PC-3 (cell line): ENCODE measurements around the gene SELENOM. TPM values are rescaled to one million over a fixed set of nuclear protein-coding genes. Genes with fewer than 3 reads are reported as not detected.

Experiments
- ATAC-seq: fragments of 200-7000 bp; cut with Tn5 transposase; 2 replicates; pipeline ENCODE4 v1.9.1; 2020; ENCODE audit warnings: mild to moderate bottlenecking, moderate library complexity
- BruUV-seq: library from RNA; stranded (reverse); fragments of 400-500 nt; replicated peaks from 2 replicates; lab custom pipeline; 2021; lab: Mats Ljungman, UMichigan
- CTCF ChIA-PET: fragments of 300-600 bp; sonication (Branson Sonifier 250); formaldehyde crosslinking; loops from one replicate; lab custom pipeline; 2022; ENCODE audit warnings: antibody characterized with exemption; lab: Charles Lee
- POLR2A ChIA-PET: fragments of 300-600 bp; sonication (Branson Sonifier 250); formaldehyde crosslinking; loops from one replicate; lab custom pipeline; 2022; ENCODE audit warnings: antibody characterized with exemption; ENCODE audit not compliant: unreplicated experiment; lab: Charles Lee
- DNase-seq: peaks from one replicate; pipeline ENCODE4 v3.0.0-alpha.2; 2015
- H2AFZ ChIP-seq: fragments of 300-600 bp; sonication (generic); 2 replicates; pipeline ENCODE4 v1.6.0; 2016; ENCODE audit warnings: antibody characterized with exemption, low read length
- H3F3A ChIP-seq: fragments of 300-600 bp; sonication (generic); one replicate; pipeline ENCODE4 v1.6.0; 2017; ENCODE audit warnings: antibody characterized with exemption, low read length, control low read depth, mild to moderate bottlenecking; ENCODE audit not compliant: unreplicated experiment
- H3K27ac ChIP-seq: fragments of 300-600 bp; sonication (generic); 2 replicates; pipeline ENCODE4 v1.5.1; 2016; ENCODE audit warnings: mild to moderate bottlenecking, low read length
- H3K27me3 ChIP-seq: fragments of 300-600 bp; sonication (generic); 2 replicates; pipeline ENCODE4 v1.6.1; 2016; ENCODE audit warnings: low read length, mixed read lengths
- H3K36me3 ChIP-seq: fragments of 300-600 bp; sonication (generic); 2 replicates; pipeline ENCODE4 v1.6.1; 2016; ENCODE audit warnings: low read depth, mixed run types, low read length, mixed read lengths
- H3K4me1 ChIP-seq: fragments of 300-600 bp; sonication (generic); 2 replicates; pipeline ENCODE4 v1.5.1; 2016; ENCODE audit warnings: low read length; ENCODE audit not compliant: insufficient read depth
- H3K4me2 ChIP-seq: fragments of 300-600 bp; sonication (generic); 2 replicates; pipeline ENCODE4 v1.6.0; 2016; ENCODE audit warnings: low read length
- H3K4me3 ChIP-seq: fragments of 300-600 bp; sonication (generic); 2 replicates; pipeline ENCODE4 v1.5.1; 2016; ENCODE audit warnings: mild to moderate bottlenecking, low read length, mixed read lengths
- H3K79me2 ChIP-seq: fragments of 300-600 bp; sonication (generic); 2 replicates; pipeline ENCODE4 v1.6.1; 2017; ENCODE audit warnings: low read length, mixed read lengths
- H3K9ac ChIP-seq: fragments of 300-600 bp; sonication (generic); 2 replicates; pipeline ENCODE4 v1.6.0; 2016; ENCODE audit warnings: mild to moderate bottlenecking, low read length
- H3K9me2 ChIP-seq: fragments of 300-600 bp; sonication (generic); replicated peaks from 2 replicates; pipeline ENCODE4 v1.6.1; 2016; ENCODE audit warnings: mixed run types, low read length, mixed read lengths
- H3K9me3 ChIP-seq: fragments of 300-600 bp; sonication (generic); 2 replicates; pipeline ENCODE4 v1.6.1; 2016; ENCODE audit warnings: low read length, mixed read lengths
- H4K20me1 ChIP-seq: fragments of 300-600 bp; sonication (generic); 2 replicates; pipeline ENCODE4 v1.6.1; 2016; ENCODE audit warnings: low read length, mixed read lengths
- CTCF ChIP-seq: fragments of 300-600 bp; sonication (generic); conservative IDR thresholded peaks from 2 replicates; pipeline ENCODE4 v1.5.1; 2017; ENCODE audit warnings: antibody characterized with exemption, low read depth, mild to moderate bottlenecking, low read length
- EZH2 ChIP-seq: fragments of 300-600 bp; sonication (generic); IDR thresholded peaks from one replicate; pipeline ENCODE4 v1.6.1; 2017; ENCODE audit warnings: antibody characterized with exemption, mild to moderate bottlenecking, low read length; ENCODE audit not compliant: unreplicated experiment
- EZH2phosphoT487 ChIP-seq: fragments of 300-600 bp; sonication (generic); IDR thresholded peaks from 2 replicates; pipeline ENCODE4 v1.6.1; 2018; ENCODE audit warnings: mild to moderate bottlenecking, antibody characterized with exemption, low read length, borderline replicate concordance
- intact Hi-C: fragments of 100-400 bp; cut with micrococcal nuclease; formaldehyde crosslinking; loops from 2 replicates; pipeline ENCODE4 v1.9.0; 2023
- total RNA-seq: library from RNA; depleted of rRNA; stranded (reverse); fragments of >200 nt; gene quantifications from 2 replicates; pipeline ENCODE4 v1.2.3, GENCODE V29; 2014

Gene SELENOM
- total RNA-seq, 1 experiment from 2014 or later, result 36.8 TPM

- H3K9me2 ChIP-seq, result no peaks in the 10 kb centered on the region
- no peaks in the 10 kb centered on the region for H3K36me3 ChIP-seq
- H2AFZ ChIP-seq, result no peak overlapping the region
- ATAC-seq (no peak), DNase-seq (no peak)
- no peak overlapping the region for H3K9ac ChIP-seq
- POLR2A ChIA-PET, result no interaction called here
- CTCF ChIA-PET, result no interaction called here
- H4K20me1 ChIP-seq, result no peaks in the 10 kb centered on the region
- BruUV-seq, result no TSS peak
- no peak overlapping the region for H3K4me3 ChIP-seq
- H3K27me3 ChIP-seq, result no peaks in the 10 kb centered on the region
- H3K4me2 ChIP-seq, result no peak overlapping the region
- intact Hi-C loops, result no loop called here
- H3F3A ChIP-seq, result no peaks in the 10 kb centered on the region
- TF ChIP-seq EZH2phosphoT487, result no peak
- TF ChIP-seq CTCF, result no peak
- no peak for TF ChIP-seq EZH2
- H3K4me1 ChIP-seq, result no peaks in the 10 kb centered on the region
- no peaks in the 10 kb centered on the region for H3K9me3 ChIP-seq
- no peaks in the 10 kb centered on the region for H3K79me2 ChIP-seq
- H3K27ac ChIP-seq, result no peak overlapping the region
Observed at GRCh38 chr22:31142285-31142684, 34.9 kb upstream of the SELENOM start.

GRCh38 chr22:31141551-31141950 lies 34.2 kb upstream of the SELENOM start:
- Histone ChIP-seq H2AFZ (no peak overlapping the region), H3K79me2 (no peaks in the 10 kb centered on the region), H4K20me1 (no peaks in the 10 kb centered on the region), H3K27ac (no peak overlapping the region), H3K4me2 (no peak overlapping the region), H3F3A (no peaks in the 10 kb centered on the region), H3K27me3 (no peaks in the 10 kb centered on the region), H3K9me3 (no peaks in the 10 kb centered on the region), H3K9me2 (no peaks in the 10 kb centered on the region), H3K4me1 (no peaks in the 10 kb centered on the region), H3K4me3 (no peak overlapping the region), H3K36me3 (no peaks in the 10 kb centered on the region), H3K9ac (no peak overlapping the region)
- DNase-seq (no peak), ATAC-seq (no peak)
- BruUV-seq, result no TSS peak
- intact Hi-C loops, result no loop called here
- TF ChIP-seq EZH2, result no peak
- no peak for TF ChIP-seq EZH2phosphoT487
- TF ChIP-seq CTCF, result no peak
- ChIA-PET POLR2A (no interaction called here), CTCF (no interaction called here)

GRCh38 chr22:31140746-31141145 lies 33.4 kb upstream of the SELENOM start:
- no peaks in the 10 kb centered on the region for H3K27me3 ChIP-seq
- no peak for ATAC-seq
- POLR2A ChIA-PET, result no interaction called here
- H3K9me3 ChIP-seq, result no peaks in the 10 kb centered on the region
- intact Hi-C loops, result no loop called here
- H3K79me2 ChIP-seq, result no peaks in the 10 kb centered on the region
- no peak overlapping the region for H3K27ac ChIP-seq
- no peaks in the 10 kb centered on the region for H4K20me1 ChIP-seq
- no peak for DNase-seq
- no peaks in the 10 kb centered on the region for H3K9me2 ChIP-seq
- no peak overlapping the region for H3K4me3 ChIP-seq
- H3K4me2 ChIP-seq, result no peak overlapping the region
- no peaks in the 10 kb centered on the region for H3F3A ChIP-seq
- CTCF ChIA-PET, result no interaction called here
- no peaks in the 10 kb centered on the region for H3K36me3 ChIP-seq
- H3K4me1 ChIP-seq, result no peaks in the 10 kb centered on the region
- H2AFZ ChIP-seq, result no peak overlapping the region
- no peak for TF ChIP-seq EZH2
- TF ChIP-seq EZH2phosphoT487, result no peak
- TF ChIP-seq CTCF, result no peak
- BruUV-seq, result no TSS peak
- no peak overlapping the region for H3K9ac ChIP-seq
